Right lobe of liver (tissue), 6 donors: ENCODE results near the gene C1QTNF1. TPM values are rescaled to one million over a fixed set of nuclear protein-coding genes. Genes with fewer than 3 reads are reported as not detected.
A peak's percentile ranks its signal among the peaks of the same experiment; 100 is the strongest.

Source experiments
- ATAC-seq, 4 donors: fragments of 200-7000 bp; cut with Tn5 transposase; one replicate each; pipeline ENCODE4 v1.9.1; 2020; ENCODE audit warnings: mild to moderate bottlenecking in 4 of 4, moderate library complexity in 4 of 4
- DNase-seq, 3 donors: peaks; one replicate each; pipeline ENCODE4 v3.0.0-alpha.2; 2020
- H3K27ac ChIP-seq, 3 donors: fragments of 200-600 bp; one replicate each; pipeline ENCODE4 v1.8.0; 2022
- H3K27me3 ChIP-seq, 2 donors: fragments of 200-600 bp; one replicate each; pipeline ENCODE4 v1.8.0; 2022
- H3K36me3 ChIP-seq, 4 donors: fragments of 200-600 bp; sonication (generic) in 1 of 4; one replicate each; pipeline versions ENCODE4 v1.5.1 to v1.8.0; 2017 to 2022; ENCODE audit warnings: control low read depth in 1 of 4
- H3K4me1 ChIP-seq, 4 donors: fragments of 200-600 bp; sonication (generic) in 1 of 4; one replicate each; pipeline versions ENCODE4 v1.5.1 to v1.8.0; 2017 to 2022; ENCODE audit warnings: control low read depth in 1 of 4
- H3K4me3 ChIP-seq, 3 donors: fragments of 200-600 bp; one replicate each; pipeline ENCODE4 v1.8.0; 2022
- H3K9me3 ChIP-seq, 4 donors: fragments of 200-600 bp; sonication (generic) in 1 of 4; one replicate each; pipeline versions ENCODE4 v1.5.1 to v1.8.0; 2017 to 2022; ENCODE audit warnings: control low read depth in 1 of 4
- CTCF ChIP-seq, 4 donors: fragments of 200-600 bp in 3 of 4; fragments of 450-650 bp in 1 of 4; IDR thresholded peaks; one replicate each; pipeline versions ENCODE4 v1.5.1 to v1.8.0; 2016 to 2022; ENCODE audit warnings: antibody characterized with exemption in 4 of 4, mild to moderate bottlenecking in 2 of 4
- POLR2A ChIP-seq: fragments of 450-650 bp; IDR thresholded peaks from one replicate; pipeline ENCODE4 v1.6.1; 2017; ENCODE audit warnings: antibody characterized with exemption, mild to moderate bottlenecking
- WGBS: methylation state at CpG from one replicate; pipeline ENCODE4 v1.1.6; 2018; ENCODE audit warnings: low coverage, low lambda C conversion rate; ENCODE audit not compliant: insufficient coverage; ENCODE audit errors: missing lambda C conversion rate; 5-methylcytosine and 5-hydroxymethylcytosine counted together
- intact Hi-C, 2 donors: fragments of 100-400 bp; cut with DNase I; formaldehyde crosslinking; loops; one replicate each; pipeline versions ENCODE4 v1.11.2 to v1.14.1; 2022
- total RNA-seq, 6 experiments: library from RNA; depleted of rRNA in 2 of 6; stranded (reverse); fragments of >200 nt in 2 of 6; fragmentation: NEBNext Ultra II Directional in 3 of 6; extraction: Animal tissue kit (Norgen Biotek cat#: 25700) in 3 of 6; gene quantifications; one replicate each; pipeline versions ENCODE4 v1.1.0 to v1.2.4, GENCODE V29; 2016 to 2023
- donor health status: DM: no; HTN: yes; CAD: no.
- donor health status: DM: no; HTN: no; CAD: no.
- donor health status: DM: no; HTN: no; CAD: no.
- donor health status: DM: no; HTN: yes; CAD: no.
- donor health status: DM: no; HTN: yes; CAD: no.

C1QTNF1 gene
- total RNA-seq, 6 experiments from 2014 or later, result 9.8 to 40.2 (median 26.2) TPM

GRCh38 chr17:78993241-78993956 lies 30.6 kb upstream of the C1QTNF1 start:
- peak; percentile 54 to 60 (median 57) for DNase-seq
- intact Hi-C loops, result no loop called here
- Histone ChIP-seq H3K27me3 (no peaks in the 10 kb centered on the region), H3K4me3 (no peak overlapping the region), H3K27ac (peak overlapping the region in 1 of 3 donors; percentile 55), H3K9me3 (no peaks in the 10 kb centered on the region), H3K36me3 (peaks cover 0 to 25% (median 2%) of the 10 kb centered on the region in 4 donors), H3K4me1 (no peaks in the 10 kb centered on the region)
- no peak for TF ChIP-seq POLR2A
- TF ChIP-seq CTCF (IDR thresholded peaks at IDR 0.05), result peak; percentile 53 to 81 (median 72)
- peak; percentile 67 to 78 (median 71) for ATAC-seq
- WGBS, result 45% methylated on average over 18 of the region's 49 CpGs

- peak; percentile 19 to 48 (median 46) for DNase-seq
- H3K9me3 ChIP-seq, result no peaks in the 10 kb centered on the region
- no peaks in the 10 kb centered on the region for H3K4me1 ChIP-seq
- 88% methylated on average over 10 of the region's 22 CpGs for WGBS
- no peaks in the 10 kb centered on the region for H3K27me3 ChIP-seq
- TF ChIP-seq POLR2A (no peak), CTCF (IDR thresholded peaks at IDR 0.05) (no peak)
- no peak overlapping the region for H3K4me3 ChIP-seq
- peak overlapping the region in 1 of 3 donors; percentile 55 for H3K27ac ChIP-seq
- no peak for ATAC-seq
- intact Hi-C loops, result no loop called here
- H3K36me3 ChIP-seq, result peaks cover 0 to 25% (median 2%) of the 10 kb centered on the region in 4 donors
Observed at GRCh38 chr17:78993981-78994671, 29.8 kb upstream of the C1QTNF1 start.

- WGBS, result 89% methylated on average over 14 of the region's 34 CpGs
- Histone ChIP-seq H3K4me3 (no peak overlapping the region), H3K27me3 (no peaks in the 10 kb centered on the region), H3K9me3 (no peaks in the 10 kb centered on the region), H3K27ac (no peak overlapping the region), H3K36me3 (peaks cover 0 to 30% (median 2%) of the 10 kb centered on the region in 4 donors), H3K4me1 (no peaks in the 10 kb centered on the region)
- intact Hi-C loops, result no loop called here
- TF ChIP-seq CTCF (IDR thresholded peaks at IDR 0.05), result no peak
- no peak for TF ChIP-seq POLR2A
- ATAC-seq, result no peak
- DNase-seq, result peak; percentile 26 to 48 (median 45)
Observed at GRCh38 chr17:78995022-78995760, 28.8 kb upstream of the C1QTNF1 start.

DNA sequence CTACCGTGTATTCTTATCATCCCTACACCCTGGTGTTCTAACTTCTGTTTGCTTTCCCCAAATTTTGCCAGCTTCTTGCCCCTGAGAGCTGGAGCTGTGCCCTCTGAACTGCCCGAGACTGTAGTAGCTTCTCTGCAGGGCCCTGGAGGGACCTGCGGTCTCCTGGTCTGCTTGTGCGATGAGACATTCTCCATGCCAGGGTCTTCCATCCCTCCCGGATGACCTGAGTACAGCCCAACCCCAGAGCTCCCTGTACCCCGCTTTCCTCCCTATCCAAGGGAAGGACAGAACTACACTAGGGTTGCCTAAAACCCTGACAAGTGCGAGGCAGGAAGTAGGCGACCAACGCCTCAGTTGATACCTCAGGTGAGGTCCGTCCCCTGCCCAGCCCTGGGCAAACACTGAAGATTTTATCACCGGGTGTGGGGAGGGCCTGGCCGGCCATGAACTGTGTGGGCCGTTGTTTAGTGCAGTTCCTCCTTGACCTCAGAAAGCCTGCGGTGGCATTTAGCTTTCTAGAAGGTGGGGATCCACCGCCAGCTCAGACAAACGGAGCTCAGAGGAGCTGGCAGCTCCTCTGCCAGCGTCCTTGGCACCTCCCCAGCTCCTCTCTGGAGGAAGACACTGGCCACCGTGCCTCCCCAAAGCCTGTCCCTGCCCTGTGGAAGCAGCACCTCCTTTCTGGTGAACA lies 28.1 kb upstream of the C1QTNF1 start:
- Histone ChIP-seq H3K36me3 (peaks cover 0 to 30% (median 2%) of the 10 kb centered on the region in 4 donors), H3K4me1 (no peaks in the 10 kb centered on the region), H3K4me3 (no peak overlapping the region), H3K9me3 (no peaks in the 10 kb centered on the region), H3K27ac (peak overlapping the region in 1 of 3 donors; percentile 22), H3K27me3 (no peaks in the 10 kb centered on the region)
- peak in 1 of 4 donors; percentile 5 for ATAC-seq
- peak; percentile 28 to 44 (median 38) for DNase-seq
- no peak for TF ChIP-seq CTCF (IDR thresholded peaks at IDR 0.05)
- TF ChIP-seq POLR2A, result no peak
- intact Hi-C loops, result no loop called here
- 62% methylated on average over 3 of the region's 18 CpGs for WGBS
